Adrenal gland (tissue), 12 donors: ENCODE results near the gene NDEL1. TPM values are rescaled to one million over a fixed set of nuclear protein-coding genes. Genes with fewer than 3 reads are reported as not detected.

ENCODE experiments used
- DNase-seq, 7 donors: peaks; one replicate each; pipeline ENCODE4 v3.0.0-alpha.2; 2019 to 2020
- H3K27ac ChIP-seq, 5 donors: fragments of 200-600 bp; sonication (generic) in 4 of 5; 1 replicate in 3 of 5; 2 replicates in 2 of 5; pipeline versions ENCODE4 v1.5.1 to v1.8.0; 2016 to 2020; ENCODE audit warnings: mild to moderate bottlenecking in 1 of 5
- H3K27me3 ChIP-seq: fragments of 200-600 bp; 2 replicates; pipeline ENCODE4 v1.8.0; 2021
- H3K36me3 ChIP-seq, 2 donors: fragments of 200-600 bp; replicated peaks in 1 of 2; 1 replicate in 1 of 2; 2 replicates in 1 of 2; pipeline versions ENCODE4 v1.5.1 to v1.8.0; 2018 to 2022
- H3K4me1 ChIP-seq, 2 donors: fragments of 200-600 bp; replicated peaks in 1 of 2; 1 replicate in 1 of 2; 2 replicates in 1 of 2; pipeline versions ENCODE4 v1.5.1 to v1.8.0; 2018 to 2021
- H3K4me3 ChIP-seq, 4 donors: fragments of 200-600 bp; sonication (generic) in 3 of 4; one replicate each; pipeline ENCODE4 v1.5.1; 2016 to 2018
- H3K9me3 ChIP-seq, 3 donors: fragments of 200-600 bp; sonication (generic) in 1 of 3; replicated peaks in 1 of 3; 1 replicate in 2 of 3; 2 replicates in 1 of 3; pipeline versions ENCODE4 v1.5.1 to v1.8.0; 2016 to 2021
- CTCF ChIP-seq, 6 experiments: fragments of 450-650 bp in 4 of 6; fragments of 200-600 bp in 2 of 6; sonication (generic) in 1 of 6; IDR thresholded peaks; 1 replicate in 5 of 6; 2 replicates in 1 of 6; pipeline versions ENCODE4 v1.5.1 to v1.8.0; 2016 to 2021; ENCODE audit warnings: antibody characterized with exemption in 6 of 6, mild to moderate bottlenecking in 2 of 6, moderate library complexity in 1 of 6
- POLR2A ChIP-seq, 2 donors: fragments of 450-650 bp; IDR thresholded peaks; one replicate each; pipeline ENCODE4 v1.6.1; 2017; ENCODE audit warnings: antibody characterized with exemption in 2 of 2, mild to moderate bottlenecking in 2 of 2, moderate library complexity in 1 of 2
- WGBS, 4 donors: extraction: QIAGEN DNeasy Blood & Tissue Kit in 2 of 4; methylation state at CpG; one replicate each; pipeline versions ENCODE4 v1.1.5 to v1.1.7; 2013 to 2017; 5-methylcytosine and 5-hydroxymethylcytosine counted together
- intact Hi-C, 2 donors: fragments of 100-400 bp; cut with DNase I; formaldehyde crosslinking; loops; one replicate each; pipeline versions ENCODE4 v1.14.1 to v1.15.0; 2022 to 2023
- polyA plus RNA-seq, 3 donors: library from polyadenylated mRNA; stranded (reverse); fragments of 200-250 nt in 2 of 3; fragments of 350-450 nt in 1 of 3; fragmentation: Illumina TruSeq in 1 of 3; extraction: RNeasy Lipid Tissue Mini Kit (QIAGEN cat#74804) in 1 of 3; gene quantifications; one replicate each; pipeline ENCODE4 v1.2.3, GENCODE V29; 2013 to 2014
- total RNA-seq, 9 donors: library from RNA; depleted of rRNA in 4 of 9; stranded (reverse); fragments of >200 nt in 4 of 9; fragments of 120-200 nt in 1 of 9; fragmentation: NEBNext Ultra II Directional in 1 of 9; extraction: Animal tissue kit (Norgen Biotek cat#: 25700) in 1 of 9; gene quantifications; one replicate each; pipeline versions ENCODE4 v1.1.0 to v1.2.4, GENCODE V29; 2013 to 2023
- donor health status: healthy with polysubstance abuse.
- donor health status: Bipolar disorder and iron deficiency.
- donor health status: DM: yes; HTN: yes; CAD: no.
- donor health status: DM: no; HTN: no; CAD: no.
- donor health status: DM: no; HTN: no; CAD: no.
- donor health status: DM: yes; HTN: yes; CAD: no.

Gene NDEL1
- total and polyA plus RNA-seq, 12 donors, result 21.9 to 265 (median 47.0) TPM

- Histone ChIP-seq H3K27me3 (no peaks in the 10 kb centered on the region), H3K4me1 (peaks cover 0 to 6% of the 10 kb centered on the region in 2 donors), H3K36me3 (no peaks in the 10 kb centered on the region), H3K27ac (no peak overlapping the region), H3K4me3 (no peak overlapping the region), H3K9me3 (no peaks in the 10 kb centered on the region)
- no peak for DNase-seq
- intact Hi-C loops, result loop anchor here in 1 of 2 donors (10.0 kb wide), 1 partner anchor 357 kb away; the partner anchor contains the start of gene CCDC42
- WGBS, 4 donors, result 90 to 94% (median 93%) methylated on average over 7 of the region's 7 CpGs
- TF ChIP-seq POLR2A (IDR thresholded peaks at IDR 0.05) (no peak), CTCF (IDR thresholded peaks at IDR 0.05) (no peak)
Observed at GRCh38 chr17:8387914-8388651, 47.6 kb upstream of the NDEL1 start.

- intact Hi-C loops, result no loop called here
- peak in 1 of 7 donors; percentile 6 for DNase-seq
Observed at GRCh38 chr17:8391711-8392110, 44.0 kb upstream of the NDEL1 start.

GRCh38 chr17:8392274-8392673 lies 43.4 kb upstream of the NDEL1 start:
- Histone ChIP-seq H3K27ac (no peak overlapping the region), H3K4me3 (no peak overlapping the region), H3K9me3 (no peaks in the 10 kb centered on the region), H3K27me3 (peaks cover 12% of the 10 kb centered on the region), H3K4me1 (no peaks in the 10 kb centered on the region), H3K36me3 (no peaks in the 10 kb centered on the region)
- intact Hi-C loops, result no loop called here
- 67 to 85% (median 68%) methylated on average over 10 to 18 of the region's 18 CpGs for WGBS, 4 donors
- TF ChIP-seq POLR2A (IDR thresholded peaks at IDR 0.05) (no peak), CTCF (IDR thresholded peaks at IDR 0.05) (no peak)
- peak in 1 of 7 donors; percentile 6 for DNase-seq

More at GRCh38 chr17:8391711-8392110, 44.0 kb upstream of the NDEL1 start:
- Histone ChIP-seq H3K27ac (no peak overlapping the region), H3K4me3 (no peak overlapping the region), H3K4me1 (no peaks in the 10 kb centered on the region), H3K36me3 (no peaks in the 10 kb centered on the region), H3K9me3 (no peaks in the 10 kb centered on the region), H3K27me3 (peaks cover 9% of the 10 kb centered on the region)
- no peak for TF ChIP-seq CTCF (IDR thresholded peaks at IDR 0.05)
- TF ChIP-seq POLR2A (IDR thresholded peaks at IDR 0.05), result no peak
- WGBS, 4 donors, result 35 to 59% (median 45%) methylated on average over 4 to 9 of the region's 9 CpGs

- no peaks in the 10 kb centered on the region for H3K9me3 ChIP-seq
- 77 to 86% (median 81%) methylated on average over 18 to 46 of the region's 46 CpGs for WGBS, 4 donors
Observed at GRCh38 chr17:8392674-8393469, 42.8 kb upstream of the NDEL1 start.

More at GRCh38 chr17:8392674-8393469, 42.8 kb upstream of the NDEL1 start:
- Histone ChIP-seq H3K4me1 (no peaks in the 10 kb centered on the region), H3K27me3 (peaks cover 17% of the 10 kb centered on the region), H3K27ac (no peak overlapping the region), H3K4me3 (no peak overlapping the region), H3K36me3 (no peaks in the 10 kb centered on the region)
- intact Hi-C loops, result no loop called here
- DNase-seq, result peak in 1 of 7 donors; percentile 13
- no peak for TF ChIP-seq POLR2A (IDR thresholded peaks at IDR 0.05)
- no peak for TF ChIP-seq CTCF (IDR thresholded peaks at IDR 0.05)
